RKO (cell line): ENCODE measurements around the gene TANGO2.

ENCODE experiments used
- DNase-seq: peaks from one replicate; pipeline ENCODE4 v3.0.0-alpha.2; 2016; ENCODE audit warnings: low spot score

TANGO2 gene

GRCh38 chr22:20026996-20027601 is 6.2 kb downstream of the TANGO2 start:
- no peak for DNase-seq

DNA sequence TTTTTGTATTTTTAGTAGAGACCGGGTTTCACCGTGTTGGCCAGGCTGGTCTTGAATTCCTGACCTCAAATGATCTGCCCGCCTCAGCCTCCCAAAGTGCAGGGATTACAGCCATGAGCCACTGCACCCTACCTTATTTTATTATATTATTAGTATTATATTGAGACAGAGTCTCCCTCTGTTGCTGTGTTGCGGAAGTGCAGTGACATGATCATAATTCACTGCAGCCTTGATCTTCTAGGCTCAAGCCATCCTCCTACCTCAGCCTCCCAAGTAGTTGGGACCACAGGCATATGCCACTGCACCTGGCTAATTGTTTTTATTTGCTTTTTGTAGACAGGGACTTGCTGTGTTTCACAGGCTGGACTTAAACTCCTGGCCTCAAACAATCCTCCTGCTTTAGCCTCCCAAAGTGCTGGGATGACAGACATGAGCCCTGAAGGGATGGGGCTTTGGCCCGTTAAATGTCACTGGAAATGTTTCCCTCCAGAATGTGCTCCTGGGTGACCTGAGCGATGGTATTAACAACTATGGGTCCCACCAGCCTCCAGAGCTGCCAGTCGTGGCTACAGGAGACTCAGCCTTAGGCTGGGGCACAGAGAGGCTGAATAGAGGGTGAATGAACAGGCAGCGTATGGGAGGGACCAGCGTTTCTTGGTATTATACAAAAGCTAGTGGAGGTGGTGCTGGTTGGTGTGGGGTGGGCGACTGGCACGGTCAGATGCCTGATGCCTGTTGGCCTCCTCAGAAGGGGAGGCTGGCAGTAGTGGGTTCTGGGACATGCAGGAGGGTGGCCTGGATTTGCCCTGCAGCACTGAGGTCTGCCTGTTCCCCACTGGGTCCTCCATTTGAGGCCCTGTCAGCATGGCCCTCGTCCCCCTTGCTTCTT is 7.3 kb downstream of the TANGO2 start:
- peak; percentile 51 for DNase-seq

DNA sequence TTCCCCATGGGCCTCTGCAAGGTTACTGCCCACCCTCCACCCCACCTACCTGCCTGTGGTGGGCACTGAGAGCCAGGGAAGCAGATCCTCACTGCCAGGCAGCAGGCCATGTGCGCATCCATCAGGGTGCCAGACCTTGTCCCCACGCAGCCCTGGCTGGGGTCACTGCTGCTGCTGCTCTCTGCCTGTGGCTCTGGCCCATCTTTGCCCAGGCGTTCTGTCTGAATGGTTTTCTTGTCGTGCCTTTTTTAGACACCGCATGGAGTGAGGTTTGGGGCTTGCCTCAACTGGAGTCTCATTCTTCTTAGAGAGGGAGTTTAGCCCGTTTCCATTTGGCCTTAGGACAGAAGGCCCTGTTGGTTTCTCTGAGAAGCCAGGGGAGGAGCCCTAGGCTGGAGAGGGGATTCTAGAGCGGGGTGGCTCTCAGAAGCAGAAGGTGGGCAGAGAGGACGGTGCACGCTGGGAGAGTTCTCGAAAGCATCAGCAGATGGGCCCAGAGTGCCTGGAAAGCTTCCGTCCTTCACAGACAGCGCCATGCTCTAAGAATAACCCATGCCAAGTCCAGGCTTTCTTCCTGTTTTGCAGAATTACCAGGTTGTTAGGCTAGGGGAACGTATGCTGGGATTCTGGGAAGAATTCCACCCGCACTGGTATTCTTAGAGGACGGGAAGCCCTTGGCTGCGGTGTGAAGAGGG is 8.1 kb downstream of the TANGO2 start:
- no peak for DNase-seq

DNA sequence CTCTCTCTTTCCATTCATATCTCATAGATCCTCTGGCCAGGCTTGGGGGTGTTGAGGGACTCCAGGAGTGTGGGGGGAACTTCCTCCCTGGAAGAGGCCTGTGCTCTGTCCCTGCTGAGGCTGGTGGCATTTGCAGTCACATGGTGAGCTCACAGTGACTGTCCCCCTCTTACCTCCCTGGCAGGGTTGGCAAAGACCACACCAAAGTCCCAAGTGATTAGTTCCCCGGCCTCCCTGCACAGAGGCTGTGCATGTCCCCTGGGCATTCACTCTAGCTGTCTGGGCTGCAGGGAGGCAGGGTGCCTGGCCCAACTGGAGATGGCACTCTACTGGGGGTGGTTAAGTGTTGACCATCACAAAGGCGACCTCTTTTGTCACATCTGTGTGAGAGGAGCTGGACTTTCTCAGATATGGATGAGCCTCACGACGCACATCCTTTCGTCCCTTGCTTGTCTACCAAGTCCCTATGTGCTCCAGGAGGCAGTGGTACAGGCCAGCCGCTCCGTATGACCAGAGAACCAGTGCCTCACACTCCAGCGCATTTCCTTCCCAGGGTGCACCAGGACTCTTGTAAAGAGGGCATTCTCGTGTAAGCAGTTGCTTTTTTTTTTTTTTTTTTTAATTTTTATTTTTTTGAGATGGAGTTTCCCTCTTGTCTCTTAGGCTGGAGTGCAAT is 8.8 kb downstream of the TANGO2 start:
- DNase-seq = no peak

GRCh38 chr22:20031732-20032406 is 11.0 kb downstream of the TANGO2 start:
- no peak for DNase-seq

DNA sequence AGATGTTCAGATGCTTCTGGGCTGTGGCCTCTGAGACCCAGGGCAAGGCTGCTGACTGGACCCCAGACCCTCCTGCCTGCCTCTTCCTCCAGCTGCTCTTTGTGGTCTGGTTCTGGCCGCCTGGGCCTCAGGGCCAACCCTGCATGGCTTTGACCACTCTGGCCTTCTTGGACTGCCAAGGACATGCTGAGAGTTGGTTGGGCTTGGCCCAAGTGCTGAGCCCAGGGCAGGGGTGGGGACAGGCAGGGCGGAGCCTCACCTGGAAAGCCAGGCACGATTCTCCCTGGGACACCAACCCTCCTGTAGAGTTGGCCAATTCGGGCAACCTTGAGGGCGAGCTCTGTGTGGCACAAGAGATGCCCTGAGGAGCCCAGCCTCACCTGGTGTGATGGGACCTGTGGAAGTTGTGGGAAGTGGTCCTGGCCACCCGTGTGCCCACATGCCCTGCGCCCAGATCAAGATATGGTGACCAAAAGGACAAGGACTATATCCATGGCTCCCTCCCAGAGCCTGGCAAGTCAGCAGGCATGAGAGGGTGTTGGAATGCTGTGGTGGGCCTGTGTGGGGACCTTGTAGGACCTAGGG is 11.6 kb downstream of the TANGO2 start:
- DNase-seq = no peak

DNA sequence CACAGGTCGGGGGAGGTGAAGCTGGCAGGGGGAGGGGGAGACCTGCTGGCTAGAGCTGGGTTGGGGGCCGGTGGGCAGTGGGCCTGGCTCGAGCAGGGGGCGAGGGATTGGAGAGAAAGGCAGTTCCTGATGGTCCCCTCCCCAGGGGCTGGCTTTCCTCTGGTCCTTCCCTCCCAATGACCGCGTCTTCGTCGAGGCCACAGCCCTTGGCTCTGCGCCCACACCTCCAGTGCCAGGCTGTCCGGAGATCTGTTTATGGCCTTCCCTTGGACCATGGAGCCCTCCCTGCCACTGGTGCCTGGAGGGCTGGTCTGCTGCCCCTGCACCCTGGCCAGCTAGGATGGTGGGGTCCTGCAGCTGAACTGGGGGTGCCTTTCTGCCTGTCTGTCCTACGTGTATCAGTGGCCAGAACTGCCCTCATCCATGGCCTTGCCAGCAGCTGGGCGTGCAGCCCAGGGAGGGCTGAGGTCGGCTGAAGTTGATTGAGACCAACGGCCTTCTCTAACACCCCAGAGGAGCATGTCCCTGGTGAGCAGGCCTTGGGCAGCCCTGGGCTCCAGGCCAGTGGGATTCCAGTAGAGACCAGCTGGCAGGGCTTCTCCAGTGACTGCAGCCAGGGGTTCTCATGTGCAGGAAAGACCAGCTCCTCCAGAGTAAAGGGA is 12.3 kb downstream of the TANGO2 start:
- DNase-seq = no peak

- DNase-seq = no peak
These were observed 13.2 kb downstream of the TANGO2 start for GRCh38 chr22:20034143-20034542.

- DNase-seq = no peak
These were observed 14.6 kb downstream of the TANGO2 start for GRCh38 chr22:20035375-20036083.

GRCh38 chr22:20036084-20036482 is 15.2 kb downstream of the TANGO2 start:
- DNase-seq = no peak

DNA sequence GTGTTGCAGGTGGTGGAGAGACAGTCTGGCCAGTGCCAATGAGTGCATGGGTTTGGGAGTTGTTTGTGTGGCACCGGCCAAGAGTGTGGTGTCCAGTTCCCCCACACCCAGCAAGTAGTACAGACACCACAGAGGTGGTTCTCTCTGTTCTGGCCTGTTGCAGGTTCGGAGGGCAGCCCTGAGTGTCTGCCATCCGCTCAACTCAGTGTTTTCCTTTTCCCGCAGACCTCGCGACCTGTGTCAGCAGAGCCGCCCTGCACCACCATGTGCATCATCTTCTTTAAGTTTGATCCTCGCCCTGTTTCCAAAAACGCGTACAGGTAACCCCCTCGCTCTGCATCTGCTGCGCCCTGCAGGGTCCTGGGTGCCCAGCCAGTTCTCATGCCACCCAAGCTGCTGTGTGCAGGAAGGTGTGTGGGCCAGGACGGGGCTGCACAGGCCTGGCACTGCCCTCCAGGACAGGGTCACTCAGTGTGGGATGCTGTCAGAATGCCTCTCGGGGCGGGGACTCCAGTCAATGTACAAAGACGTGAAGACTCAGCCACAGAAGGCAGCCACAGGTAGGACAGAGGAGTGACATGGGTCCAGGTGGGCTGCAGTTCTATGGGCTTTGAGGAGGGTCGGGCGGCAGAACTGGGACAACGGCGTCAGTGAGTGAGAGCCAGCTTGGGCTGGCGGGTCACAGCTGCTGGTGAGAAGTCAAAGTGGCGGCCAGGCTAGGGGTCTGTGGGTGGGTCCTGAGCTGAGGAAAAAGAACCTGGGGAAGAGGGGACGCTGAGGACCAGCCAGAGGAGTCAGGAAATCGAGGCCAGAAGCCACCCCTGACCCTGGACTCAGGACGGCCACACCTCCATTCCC is 15.9 kb downstream of the TANGO2 start:
- DNase-seq = no peak

GRCh38 chr22:20037419-20037818 is 16.5 kb downstream of the TANGO2 start:
- DNase-seq = no peak

DNA sequence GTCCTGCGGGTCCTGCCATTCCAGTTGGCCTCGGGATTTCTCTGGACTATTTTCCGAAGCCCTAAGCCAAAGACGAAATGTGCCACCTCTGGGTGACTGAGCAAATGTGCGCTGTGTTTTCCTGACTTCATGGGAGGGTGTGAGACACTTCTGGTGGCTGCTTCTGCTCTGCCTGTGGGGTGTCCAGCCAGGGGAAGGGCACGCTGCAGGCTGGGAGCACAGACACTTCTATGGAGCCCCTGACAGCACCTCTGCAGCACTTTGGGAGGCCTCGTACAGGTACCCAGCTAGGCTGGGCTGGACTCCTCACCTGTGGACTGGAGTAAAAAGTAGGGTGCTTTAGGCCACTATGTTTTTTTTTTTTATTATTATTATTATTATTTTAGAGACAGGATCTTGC is 17.7 kb downstream of the TANGO2 start:
- DNase-seq = no peak

DNA sequence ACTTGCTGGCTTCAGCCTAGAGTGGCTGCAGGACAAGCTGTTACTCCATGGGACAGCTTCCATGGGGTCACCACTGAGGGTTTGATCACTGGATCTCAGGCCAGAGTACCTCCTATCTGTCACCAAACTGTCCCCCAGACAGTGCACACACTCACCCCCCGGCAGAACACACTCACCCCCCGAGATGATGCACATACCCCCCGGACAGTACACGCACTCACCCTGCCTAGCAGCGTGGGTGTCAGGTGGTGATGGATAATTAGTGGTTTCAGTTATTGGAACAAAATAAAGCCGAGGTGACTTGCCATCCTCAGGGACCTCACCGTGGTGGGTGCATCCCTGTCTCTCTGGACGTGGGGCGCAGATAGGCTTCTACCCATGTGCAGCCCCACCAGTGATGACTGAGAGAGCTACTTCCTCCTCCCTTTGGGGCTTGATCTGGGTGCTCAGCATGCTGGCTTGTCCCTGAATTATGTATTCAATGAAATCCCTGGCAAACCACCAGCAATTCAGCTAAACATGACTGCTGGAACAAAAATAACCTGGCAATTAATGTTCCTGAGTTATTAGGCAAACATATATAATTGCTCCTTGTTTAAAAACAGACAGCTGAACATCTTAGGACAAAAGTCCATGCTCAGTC is 18.9 kb downstream of the TANGO2 start:
- DNase-seq = no peak

- DNase-seq = no peak
These were observed 19.7 kb downstream of the TANGO2 start for GRCh38 chr22:20040327-20041200.

DNA sequence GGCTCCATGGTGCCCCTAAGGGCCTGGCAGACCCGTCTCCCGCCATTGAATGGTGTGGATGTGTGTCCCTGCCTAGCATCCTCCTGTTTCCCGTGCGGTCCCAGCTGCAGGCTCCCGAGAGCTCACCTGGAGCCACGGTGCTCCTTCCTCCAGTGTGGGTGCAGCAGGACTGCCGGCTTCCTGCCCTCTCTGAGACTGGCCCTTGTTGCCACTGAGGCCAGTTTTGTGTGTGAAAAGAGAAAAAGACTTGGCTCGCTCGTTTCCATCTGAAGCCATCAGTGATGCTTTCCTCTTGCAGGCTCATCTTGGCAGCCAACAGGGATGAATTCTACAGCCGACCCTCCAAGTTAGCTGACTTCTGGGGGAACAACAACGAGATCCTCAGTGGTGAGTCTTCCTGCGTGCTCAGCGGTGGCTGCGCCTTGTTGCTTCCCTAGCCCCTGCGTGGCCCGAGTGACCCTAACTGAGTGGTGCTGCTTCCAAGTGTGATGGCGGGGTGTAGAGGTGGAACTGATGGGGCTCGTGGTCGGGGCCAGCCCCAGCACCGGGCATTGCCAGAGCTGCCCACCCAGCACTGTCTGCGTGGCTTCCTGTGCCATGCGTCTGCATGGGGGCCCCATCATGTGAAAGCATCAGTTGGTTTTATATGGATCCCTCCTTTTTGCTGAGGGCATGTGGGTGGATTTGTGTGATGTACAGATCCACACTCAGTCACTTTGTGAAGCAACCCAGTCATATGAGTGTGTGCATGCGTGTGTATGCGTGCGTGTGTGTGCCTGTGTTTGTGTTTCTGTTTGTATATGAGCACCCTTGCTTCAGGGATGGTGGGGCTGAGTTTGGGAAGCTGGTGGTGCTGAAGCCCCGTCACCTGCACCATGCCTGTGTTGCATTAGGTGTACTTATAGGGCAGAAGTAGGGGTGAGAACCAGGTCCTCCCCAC is 22.4 kb downstream of the TANGO2 start:
- no peak for DNase-seq

- DNase-seq = no peak
These were observed 23.1 kb downstream of the TANGO2 start for GRCh38 chr22:20043997-20044342.
